ENCODE results near the gene FBXL22.
A peak's percentile ranks its signal among the peaks of the same experiment; 100 is the strongest.

The FBXL22 gene

GRCh38 chr15:63593705-63594671 lies 3.2 kb upstream of the FBXL22 start:
- peak in 2 of 3 donors; percentile 40 to 63 for DNase-seq (ENCODE audit: low read depth in 3 of 3)

- DNase-seq (ENCODE audit: low read depth in 3 of 3): no peak
Observed at GRCh38 chr15:63595065-63595464, 2.1 kb upstream of the FBXL22 start.

DNA sequence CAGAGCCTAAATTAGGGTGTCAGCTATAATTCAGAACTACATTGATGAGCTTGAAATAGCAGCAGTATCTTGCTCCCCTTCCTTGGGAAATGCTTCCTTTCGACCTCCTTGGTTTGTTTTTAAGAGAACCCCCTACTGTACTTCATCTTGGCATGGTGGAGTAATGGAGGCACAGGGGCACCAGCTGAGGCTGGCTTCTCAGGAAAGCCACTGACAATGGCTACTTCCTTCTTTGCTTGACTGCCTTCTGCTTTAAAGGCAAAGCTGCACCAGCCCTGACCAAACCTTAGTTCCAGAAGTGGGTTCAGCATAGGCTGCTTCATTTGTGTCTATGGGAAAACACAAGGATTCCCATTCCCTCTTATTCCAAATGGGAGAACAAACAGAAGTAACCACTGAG lies 1.5 kb upstream of the FBXL22 start:
- no peak for DNase-seq (ENCODE audit: low read depth in 3 of 3)

DNA sequence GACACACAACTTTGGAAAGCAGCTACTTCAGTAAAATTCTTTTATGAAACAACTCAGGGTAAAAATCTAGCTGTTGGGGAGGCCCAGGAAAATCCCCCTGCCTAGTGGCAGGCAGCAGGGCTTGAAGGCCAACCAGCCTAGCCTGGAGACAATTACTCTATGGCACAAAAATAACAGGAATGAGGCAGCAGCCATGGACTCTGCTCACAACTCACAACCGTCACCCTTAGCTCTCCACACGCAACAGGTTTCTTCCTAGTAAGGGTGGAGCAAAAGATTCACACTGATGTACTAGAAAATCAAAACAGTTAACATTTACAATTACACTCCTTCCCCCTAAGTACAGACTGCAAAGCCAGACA lies 530 bp upstream of the FBXL22 start:
- no peak for DNase-seq (ENCODE audit: low read depth in 3 of 3)

DNA sequence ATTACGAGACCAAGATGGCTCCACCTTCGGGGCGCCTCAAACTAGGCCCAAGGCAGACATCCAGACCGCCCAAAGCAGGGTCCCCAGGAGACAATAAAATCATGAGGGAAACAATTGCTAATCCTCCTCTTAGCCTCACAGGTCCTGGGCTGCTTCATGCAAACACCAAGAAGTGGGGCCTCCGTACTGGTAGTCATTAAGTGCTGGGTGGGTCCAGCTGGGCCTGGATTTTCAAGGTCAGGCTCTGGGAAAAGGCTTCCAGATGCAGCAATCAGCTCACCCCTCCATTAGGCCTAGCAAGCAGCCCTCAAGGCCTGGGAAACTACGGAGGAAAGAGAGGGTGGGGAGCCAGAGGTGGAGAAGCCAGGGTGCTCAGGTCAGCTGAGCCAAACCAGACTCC lies 634 bp downstream of the FBXL22 start:
- no peak for DNase-seq (ENCODE audit: low read depth in 3 of 3)

DNA sequence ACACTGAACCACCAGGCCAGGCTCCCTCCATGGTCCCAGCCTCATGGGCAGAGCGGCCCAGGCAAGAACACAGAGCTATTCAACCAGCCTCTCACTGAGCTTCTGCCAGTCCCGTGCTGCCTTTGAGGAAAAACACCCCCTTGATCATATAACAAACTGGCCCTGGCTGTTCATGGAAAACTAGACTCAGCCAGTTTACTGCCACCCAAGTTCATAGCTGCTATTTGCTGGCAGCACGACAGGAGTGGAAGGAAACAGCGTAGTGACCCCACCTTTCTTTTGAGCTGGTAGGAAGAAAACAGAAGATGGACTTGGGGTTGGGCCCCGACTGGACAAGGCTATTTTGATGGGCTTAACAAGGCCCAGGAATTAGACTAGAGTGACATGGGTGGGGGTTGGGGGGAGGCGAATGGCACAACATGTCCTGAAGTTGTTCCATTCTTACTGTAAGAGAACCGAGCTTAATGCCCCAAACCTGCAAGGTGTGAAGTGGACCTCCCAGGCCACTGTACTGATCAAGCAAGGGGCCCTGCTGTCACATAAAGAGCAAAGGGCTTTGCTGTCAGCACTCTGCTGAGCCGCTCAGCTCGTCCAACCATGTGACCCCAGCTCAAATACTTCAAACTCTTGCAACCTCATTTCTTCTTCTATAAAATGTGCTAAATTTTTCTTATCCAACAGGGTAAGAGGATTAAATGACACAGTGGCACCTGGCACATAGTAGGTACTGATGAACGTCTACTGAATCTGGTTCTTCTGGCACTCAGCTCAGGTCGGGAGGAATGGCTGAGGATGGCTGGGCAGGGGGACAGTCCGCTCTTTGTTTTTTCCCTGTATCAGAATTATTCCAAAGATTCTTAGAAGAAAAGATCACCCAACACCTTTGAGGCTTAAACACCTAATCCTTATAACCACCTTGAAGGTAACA lies 1.6 kb downstream of the FBXL22 start:
- no peak for DNase-seq (ENCODE audit: low read depth in 3 of 3)

- no peak for DNase-seq (ENCODE audit: low read depth in 3 of 3)
Observed at GRCh38 chr15:63599401-63600000, 2.3 kb downstream of the FBXL22 start.

GRCh38 chr15:63600001-63600615 lies 2.9 kb downstream of the FBXL22 start:
- DNase-seq (ENCODE audit: low read depth in 3 of 3): no peak

DNA sequence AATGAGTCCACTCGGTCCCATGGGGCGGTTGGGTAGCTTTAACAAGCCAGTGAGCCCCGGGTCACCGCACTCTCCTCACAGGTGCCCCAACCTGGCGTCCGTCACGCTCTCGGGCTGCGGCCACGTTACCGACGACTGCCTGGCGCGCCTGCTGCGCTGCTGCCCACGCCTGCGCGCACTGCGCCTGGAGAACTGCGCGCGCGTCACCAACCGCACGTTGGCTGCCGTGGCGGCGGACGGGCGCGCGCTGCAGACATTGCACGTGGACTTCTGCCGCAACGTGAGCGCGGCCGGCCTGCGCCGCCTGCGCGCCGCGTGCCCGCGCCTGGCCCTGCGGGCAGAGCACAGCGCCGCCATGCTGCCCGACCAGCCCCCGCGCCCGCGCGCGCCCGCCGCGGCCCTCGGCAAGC lies 3.4 kb downstream of the FBXL22 start:
- peak; percentile 78 to 86 (median 84) for DNase-seq (ENCODE audit: low read depth in 3 of 3)

GRCh38 chr15:63601026-63601703 lies 4.0 kb downstream of the FBXL22 start:
- no peak for DNase-seq (ENCODE audit: low read depth in 3 of 3)

- DNase-seq (ENCODE audit: low read depth in 3 of 3): no peak
Observed at GRCh38 chr15:63601704-63602185, 4.6 kb downstream of the FBXL22 start.

DNA sequence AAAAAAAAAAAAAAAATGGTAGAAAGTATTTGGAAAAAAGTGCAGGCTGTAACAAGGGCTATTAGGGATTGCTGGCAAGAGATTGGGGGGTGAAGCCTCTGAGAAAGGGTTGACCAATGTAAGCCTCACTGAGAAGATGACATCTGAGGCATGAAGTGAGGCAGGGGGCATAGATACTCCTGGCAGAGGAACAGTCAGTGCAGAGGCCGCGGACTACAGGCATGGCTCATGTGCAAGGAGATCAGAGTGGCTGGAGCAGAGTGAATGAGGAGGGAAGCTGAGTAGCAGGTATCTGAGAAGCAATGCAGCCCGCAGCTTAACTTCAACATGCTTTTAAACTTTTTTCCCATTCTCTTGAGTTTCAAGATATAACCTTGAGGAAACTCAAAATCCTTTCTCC lies 5.4 kb downstream of the FBXL22 start:
- DNase-seq (ENCODE audit: low read depth in 3 of 3): no peak

GRCh38 chr15:63603516-63603915 lies 6.3 kb downstream of the FBXL22 start:
- DNase-seq (ENCODE audit: low read depth in 3 of 3): no peak

GRCh38 chr15:63604281-63604680 lies 7.1 kb downstream of the FBXL22 start:
- DNase-seq (ENCODE audit: low read depth in 3 of 3): no peak

GRCh38 chr15:63605036-63605435 lies 7.8 kb downstream of the FBXL22 start:
- DNase-seq (ENCODE audit: low read depth in 3 of 3): no peak

DNA sequence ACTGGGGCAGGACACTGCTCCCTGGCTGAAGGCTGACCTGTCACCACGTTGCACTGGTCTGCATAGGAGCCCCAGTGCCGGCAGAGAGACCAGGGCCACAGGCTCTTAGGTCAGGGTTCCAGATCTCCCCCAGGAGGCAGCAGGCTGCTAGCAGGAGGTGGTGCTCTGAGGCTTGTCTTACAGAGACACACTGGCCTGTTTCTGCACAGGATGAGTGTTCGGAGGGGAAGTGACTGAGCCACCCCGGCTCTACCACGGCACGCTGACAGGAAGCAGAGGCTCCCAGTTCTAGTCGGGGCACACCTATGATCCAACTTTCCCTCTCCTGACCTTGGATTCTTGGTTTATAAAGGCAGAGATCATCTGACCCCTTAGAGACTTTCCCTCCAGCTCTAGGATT lies 8.6 kb downstream of the FBXL22 start:
- no peak for DNase-seq (ENCODE audit: low read depth in 3 of 3)

DNA sequence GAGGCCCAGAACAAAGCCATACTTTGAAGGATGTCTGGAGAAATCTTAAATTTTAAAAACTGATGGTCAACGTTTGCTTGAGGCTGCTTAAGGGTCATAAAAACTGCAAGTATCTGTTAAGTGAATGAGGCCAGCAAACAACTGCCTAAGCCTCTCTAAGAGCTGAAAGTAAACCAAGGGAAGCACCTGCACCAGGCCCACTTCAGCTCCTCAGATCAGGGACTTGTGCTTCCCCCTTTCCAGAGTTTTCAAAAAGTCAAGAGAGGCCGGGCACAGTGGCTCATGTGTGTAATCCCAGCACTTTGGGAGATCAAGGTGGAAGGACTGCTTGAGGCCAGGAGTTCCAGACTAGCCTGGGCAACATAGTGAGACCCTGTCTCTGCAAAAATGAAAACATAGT lies 9.1 kb downstream of the FBXL22 start:
- no peak for DNase-seq (ENCODE audit: low read depth in 3 of 3)

DNA sequence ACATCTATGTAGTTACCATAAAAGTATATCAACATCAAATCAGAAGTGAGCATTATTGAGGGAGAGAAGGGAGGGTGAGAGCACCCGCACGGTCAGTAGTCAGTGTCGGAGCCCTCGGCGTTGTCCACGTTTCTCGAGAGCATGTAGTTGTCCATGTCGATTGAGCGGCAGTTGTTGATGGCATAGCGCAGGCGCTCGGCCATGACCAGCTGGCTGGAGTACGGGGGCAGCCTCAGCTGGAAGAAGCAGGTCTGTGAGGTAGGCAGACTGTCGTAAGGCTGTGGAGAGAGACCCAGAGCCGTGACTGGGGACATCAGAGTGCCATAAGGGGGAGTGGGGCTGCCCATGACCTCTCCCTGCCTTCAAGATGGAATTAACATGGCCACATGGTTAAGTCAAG lies 11.8 kb downstream of the FBXL22 start:
- DNase-seq (ENCODE audit: low read depth in 3 of 3): no peak

GRCh38 chr15:63609448-63609847 lies 12.3 kb downstream of the FBXL22 start:
- DNase-seq (ENCODE audit: low read depth in 3 of 3): no peak

DNA sequence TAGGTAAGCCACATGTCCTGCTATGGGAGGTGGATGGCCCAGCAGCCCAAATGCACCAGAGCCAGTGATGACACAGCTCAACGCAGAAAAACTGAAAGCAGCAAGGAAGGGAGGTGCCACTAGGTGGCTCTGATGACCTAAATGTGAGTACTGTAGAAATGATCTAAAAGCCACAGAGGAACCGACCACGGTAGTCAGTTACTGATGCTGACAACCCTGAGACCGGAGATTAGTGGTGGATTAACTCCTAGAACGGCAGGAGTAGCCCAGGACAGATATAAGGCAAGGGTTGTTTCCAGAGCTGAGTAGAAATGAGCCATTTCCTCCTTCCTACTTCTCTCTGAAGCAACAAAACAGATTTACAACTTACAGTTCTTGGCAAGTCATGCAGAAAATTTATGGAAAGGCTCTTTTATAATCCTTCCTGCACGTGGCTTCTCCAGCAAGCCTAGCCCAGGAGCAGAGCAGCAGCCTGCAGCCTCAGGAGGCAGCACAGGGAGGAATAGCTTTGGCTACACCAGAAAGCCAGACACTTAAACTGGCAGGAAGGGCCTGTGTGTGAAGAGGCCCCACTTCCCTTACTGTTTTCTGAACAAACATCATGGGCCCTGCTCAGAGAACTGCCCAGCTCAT lies 13.1 kb downstream of the FBXL22 start:
- peak in 2 of 3 donors; percentile 59 to 66 for DNase-seq (ENCODE audit: low read depth in 3 of 3)
